Measurements from ENCODE around the gene PARD3B. TPM values are rescaled to one million over a fixed set of nuclear protein-coding genes. Genes with fewer than 3 reads are reported as not detected.

Gene PARD3B
- total RNA-seq, 1 donor from 2014 or later: 6.5 TPM

DNA sequence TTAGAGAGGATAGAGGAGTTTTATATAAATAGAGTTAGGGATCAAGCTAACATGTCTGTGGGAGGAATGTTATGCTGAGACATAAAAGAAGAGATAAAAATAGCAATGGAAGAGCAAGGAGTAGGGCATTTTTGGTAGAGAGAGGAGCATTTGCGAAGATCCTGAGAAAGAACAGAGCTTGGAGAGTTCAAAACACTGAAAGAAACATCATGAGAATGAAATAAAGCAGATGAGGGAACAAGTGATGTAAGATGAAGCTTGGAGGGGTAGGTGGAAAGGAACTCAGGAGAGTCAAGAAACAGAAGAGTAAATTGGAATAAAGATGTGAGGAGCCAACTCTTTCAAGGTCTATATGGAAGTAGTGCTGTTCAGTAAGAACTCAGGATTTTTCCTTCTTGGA, 308.6 kb downstream of the PARD3B start:
- DNase-seq (ENCODE audit: low read depth): no peak
- Histone ChIP-seq H3K4me3 (ENCODE audit: low read depth, low read length) (no peak overlapping the region), H3K27me3 (ENCODE audit: control insufficient read depth, insufficient read depth, low read length) (no peaks in the 10 kb centered on the region), H3K36me3 (ENCODE audit: control insufficient read depth, insufficient read depth, low read length) (no peaks in the 10 kb centered on the region)
- TF ChIP-seq, protein P1, sequence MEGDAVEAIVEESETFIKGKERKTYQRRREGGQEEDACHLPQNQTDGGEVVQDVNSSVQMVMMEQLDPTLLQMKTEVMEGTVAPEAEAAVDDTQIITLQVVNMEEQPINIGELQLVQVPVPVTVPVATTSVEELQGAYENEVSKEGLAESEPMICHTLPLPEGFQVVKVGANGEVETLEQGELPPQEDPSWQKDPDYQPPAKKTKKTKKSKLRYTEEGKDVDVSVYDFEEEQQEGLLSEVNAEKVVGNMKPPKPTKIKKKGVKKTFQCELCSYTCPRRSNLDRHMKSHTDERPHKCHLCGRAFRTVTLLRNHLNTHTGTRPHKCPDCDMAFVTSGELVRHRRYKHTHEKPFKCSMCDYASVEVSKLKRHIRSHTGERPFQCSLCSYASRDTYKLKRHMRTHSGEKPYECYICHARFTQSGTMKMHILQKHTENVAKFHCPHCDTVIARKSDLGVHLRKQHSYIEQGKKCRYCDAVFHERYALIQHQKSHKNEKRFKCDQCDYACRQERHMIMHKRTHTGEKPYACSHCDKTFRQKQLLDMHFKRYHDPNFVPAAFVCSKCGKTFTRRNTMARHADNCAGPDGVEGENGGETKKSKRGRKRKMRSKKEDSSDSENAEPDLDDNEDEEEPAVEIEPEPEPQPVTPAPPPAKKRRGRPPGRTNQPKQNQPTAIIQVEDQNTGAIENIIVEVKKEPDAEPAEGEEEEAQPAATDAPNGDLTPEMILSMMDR (IDR thresholded peaks at IDR 0.05; ENCODE audit: insufficient read depth, low read length, poor library complexity, severe bottlenecking): no peak

DNA sequence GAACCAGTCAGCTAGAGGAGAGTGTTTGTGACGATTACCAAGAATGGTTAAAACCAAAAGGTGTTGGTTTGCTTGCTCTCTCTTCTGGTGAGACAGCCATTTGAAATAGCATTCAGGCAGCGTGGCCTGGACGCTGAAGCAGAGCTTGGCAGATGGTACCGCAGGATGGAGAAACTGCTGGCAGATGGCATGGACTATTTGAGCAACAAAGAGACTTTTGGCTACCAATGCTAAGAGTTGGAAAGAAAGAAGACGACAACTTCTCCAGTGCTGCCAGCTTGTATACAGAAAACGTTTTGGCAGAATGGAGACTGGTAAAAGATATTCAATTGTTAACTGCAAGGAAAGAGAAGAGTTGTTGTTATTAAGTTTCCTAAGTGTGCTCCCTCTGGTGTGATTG, 315.0 kb downstream of the PARD3B start:
- Histone ChIP-seq H3K4me3 (ENCODE audit: low read depth, low read length) (no peak overlapping the region), H3K27me3 (ENCODE audit: control insufficient read depth, insufficient read depth, low read length) (no peaks in the 10 kb centered on the region), H3K36me3 (ENCODE audit: control insufficient read depth, insufficient read depth, low read length) (no peaks in the 10 kb centered on the region)
- DNase-seq (ENCODE audit: low read depth): no peak
- TF ChIP-seq, protein P1 (IDR thresholded peaks at IDR 0.05; ENCODE audit: insufficient read depth, low read length, poor library complexity, severe bottlenecking): no peak

DNA sequence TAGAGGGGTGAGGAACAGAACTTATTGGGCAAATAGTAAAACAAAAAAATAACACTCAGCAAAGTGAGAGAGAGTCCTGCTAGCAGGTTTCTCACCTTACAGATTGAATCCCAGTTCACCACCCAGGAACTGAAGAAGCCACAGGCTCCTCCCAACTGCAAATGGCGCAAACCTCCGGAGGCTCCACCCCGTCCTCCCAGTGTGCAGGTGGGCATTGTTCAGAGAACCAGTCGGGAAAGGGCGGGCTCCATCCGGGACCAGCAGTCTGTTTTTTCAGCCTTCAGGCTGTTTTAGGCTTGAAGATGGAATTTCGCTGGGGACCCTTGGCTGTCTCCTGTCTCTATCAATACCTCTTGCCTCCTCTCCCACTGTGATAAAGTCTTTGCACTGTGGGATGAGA, 317.5 kb downstream of the PARD3B start:
- H3K36me3 ChIP-seq (ENCODE audit: control insufficient read depth, insufficient read depth, low read length): no peaks in the 10 kb centered on the region
- H3K27me3 ChIP-seq (ENCODE audit: control insufficient read depth, insufficient read depth, low read length): no peaks in the 10 kb centered on the region
- H3K4me3 ChIP-seq (ENCODE audit: low read depth, low read length): no peak overlapping the region
- TF ChIP-seq, protein P1 (IDR thresholded peaks at IDR 0.05; ENCODE audit: insufficient read depth, low read length, poor library complexity, severe bottlenecking): no peak
- no peak for DNase-seq (ENCODE audit: low read depth)

DNA sequence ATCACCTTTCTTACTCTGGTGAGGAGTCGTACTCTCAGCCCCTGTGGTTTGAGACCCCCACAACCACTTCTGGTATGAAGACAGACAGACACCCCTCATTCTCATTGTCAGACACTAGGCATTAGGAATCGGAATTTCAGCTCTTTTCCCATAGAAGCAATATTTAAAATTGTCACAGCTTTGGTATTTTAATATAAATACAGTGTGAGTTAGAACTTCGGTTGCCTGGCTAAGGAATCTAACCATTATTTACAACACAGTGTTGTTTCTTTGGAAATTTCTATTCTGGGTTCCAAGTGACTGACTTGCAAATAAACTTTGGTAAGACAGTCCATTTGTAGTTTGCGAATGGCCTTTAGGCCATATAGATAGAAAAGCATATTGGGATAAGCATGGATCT, 318.1 kb downstream of the PARD3B start:
- no peaks in the 10 kb centered on the region for H3K36me3 ChIP-seq (ENCODE audit: control insufficient read depth, insufficient read depth, low read length)
- no peak overlapping the region for H3K4me3 ChIP-seq (ENCODE audit: low read depth, low read length)
- TF ChIP-seq, protein P1 (IDR thresholded peaks at IDR 0.05; ENCODE audit: insufficient read depth, low read length, poor library complexity, severe bottlenecking): no peak
- H3K27me3 ChIP-seq (ENCODE audit: control insufficient read depth, insufficient read depth, low read length): no peaks in the 10 kb centered on the region
- DNase-seq (ENCODE audit: low read depth): no peak

DNA sequence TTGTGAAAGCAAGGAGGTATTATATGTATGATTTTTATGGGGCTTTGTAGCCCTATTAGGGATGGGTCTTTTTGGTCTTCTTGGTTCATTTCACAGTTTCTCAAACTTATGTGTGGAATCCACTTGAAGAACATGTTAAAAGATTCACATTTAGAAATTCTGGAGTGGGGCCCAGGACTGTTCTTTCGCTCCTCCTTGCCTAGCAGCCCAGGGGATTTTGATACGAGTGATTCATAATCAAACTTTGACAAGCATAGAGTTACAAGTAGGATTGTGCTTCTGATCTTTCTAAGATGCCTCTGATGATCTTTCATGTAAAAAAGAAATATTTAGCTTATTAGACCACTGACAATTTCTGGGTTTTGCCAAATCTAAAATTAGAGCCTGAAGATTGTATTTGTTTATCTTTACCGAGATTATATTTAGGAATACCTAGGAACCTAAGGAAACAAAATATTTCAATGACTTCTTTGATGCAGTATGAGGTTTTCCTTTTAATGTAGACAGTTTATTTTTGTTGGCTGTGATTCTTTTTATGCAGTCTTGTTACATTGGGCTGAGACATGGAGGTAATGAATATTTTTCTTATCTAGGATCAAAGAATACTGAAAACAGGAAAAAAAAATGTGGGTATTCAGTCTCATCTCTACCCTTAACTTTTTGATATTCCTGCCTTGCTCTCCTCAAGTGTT, 324.0 kb downstream of the PARD3B start:
- TF ChIP-seq, protein P1 (IDR thresholded peaks at IDR 0.05; ENCODE audit: insufficient read depth, low read length, poor library complexity, severe bottlenecking): no peak
- no peak for DNase-seq (ENCODE audit: low read depth)
- Histone ChIP-seq H3K36me3 (ENCODE audit: control insufficient read depth, insufficient read depth, low read length) (no peaks in the 10 kb centered on the region), H3K27me3 (ENCODE audit: control insufficient read depth, insufficient read depth, low read length) (no peaks in the 10 kb centered on the region), H3K4me3 (ENCODE audit: low read depth, low read length) (no peak overlapping the region)

DNA sequence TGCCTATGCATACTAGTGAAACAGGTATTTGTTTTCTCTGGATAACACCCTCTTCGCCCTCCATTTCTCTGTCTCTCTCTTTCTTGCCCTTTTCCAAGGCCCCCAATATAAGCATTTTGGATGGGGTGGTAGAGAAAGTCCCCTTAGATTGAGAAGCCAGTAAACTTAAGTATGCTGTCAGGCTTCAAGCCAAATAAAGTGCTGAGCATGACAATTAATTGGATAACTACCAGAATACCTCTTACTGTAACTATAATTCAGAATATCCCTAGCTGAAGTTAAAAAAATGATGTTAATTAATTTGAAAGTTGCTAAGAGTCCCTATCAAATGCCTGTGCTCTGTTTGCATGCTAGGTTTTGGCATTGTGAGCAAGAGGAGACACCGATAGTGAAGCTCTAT, 324.8 kb downstream of the PARD3B start:
- no peak for DNase-seq (ENCODE audit: low read depth)
- Histone ChIP-seq H3K4me3 (ENCODE audit: low read depth, low read length) (no peak overlapping the region), H3K27me3 (ENCODE audit: control insufficient read depth, insufficient read depth, low read length) (no peaks in the 10 kb centered on the region), H3K36me3 (ENCODE audit: control insufficient read depth, insufficient read depth, low read length) (no peaks in the 10 kb centered on the region)
- TF ChIP-seq, protein P1 (IDR thresholded peaks at IDR 0.05; ENCODE audit: insufficient read depth, low read length, poor library complexity, severe bottlenecking): no peak

Data from kidney epithelial cell (primary cell).